ENCODE data around the gene FAM168B.

- TF ChIP-seq TAF1 (IDR thresholded peaks at IDR 0.05; ENCODE audit: low read depth, low read length) (no peak), POLR2AphosphoS5 (IDR thresholded peaks at IDR 0.05; ENCODE audit: low read depth, low read length) (no peak), POLR2A (IDR thresholded peaks at IDR 0.05; ENCODE audit: low read depth, low read length) (no peak), SPI1 (IDR thresholded peaks at IDR 0.05; ENCODE audit: low read depth, low read length) (no peak), POU2F2 (IDR thresholded peaks at IDR 0.05; ENCODE audit: low read depth, low read length) (no peak), PAX5 (IDR thresholded peaks at IDR 0.05; ENCODE audit: insufficient read depth, low read length, severe bottlenecking) (no peak)
Observed at GRCh38 chr2:131039908-131040660, 53.2 kb downstream of the FAM168B start.
